NCI-H2171 (cell line): Measurements from ENCODE around the gene ZDHHC3.

Experiments used
- DNase-seq: peaks from one replicate; lab custom pipeline; 2025; lab: John Stamatoyannopoulos, UW

ZDHHC3 gene

DNA sequence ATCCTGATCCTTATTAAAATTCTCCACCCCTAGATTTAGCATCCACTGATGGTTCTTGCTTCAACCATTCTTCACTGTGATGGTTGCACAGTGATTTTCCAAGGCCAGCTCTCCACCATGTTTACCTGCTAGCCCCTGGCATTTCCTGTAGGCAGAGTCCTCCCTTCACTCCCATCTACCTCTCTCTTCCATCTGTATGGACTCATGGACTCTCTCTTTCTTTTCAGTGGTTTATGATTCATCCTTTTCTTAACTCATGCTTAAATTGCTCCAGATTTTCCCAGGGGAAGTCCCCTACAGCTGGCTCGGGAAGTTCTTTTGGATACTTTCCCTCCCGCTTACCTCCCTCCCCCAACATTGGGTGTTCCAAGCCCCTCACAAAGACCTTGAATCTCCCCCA is 82.9 kb downstream of the ZDHHC3 start:
- no peak for DNase-seq

DNA sequence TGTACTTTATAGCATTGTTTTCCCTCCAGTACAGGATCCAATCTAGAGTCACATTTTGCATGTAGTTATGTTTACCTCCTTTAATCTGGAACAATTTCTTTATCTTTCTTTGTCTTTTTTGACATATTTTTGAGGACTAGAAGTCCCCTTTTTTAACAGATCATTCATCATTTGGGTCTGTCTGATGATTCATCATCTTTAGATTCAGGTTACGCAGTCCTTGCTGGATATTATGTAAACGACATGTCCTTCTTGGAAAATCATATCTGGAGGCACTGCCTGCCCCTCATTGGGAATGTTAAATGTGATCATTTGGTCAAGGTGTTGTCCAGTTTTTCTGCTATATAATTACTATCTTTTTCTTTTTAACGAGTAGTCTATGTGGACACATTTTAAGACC is 83.3 kb downstream of the ZDHHC3 start:
- DNase-seq, result no peak

DNA sequence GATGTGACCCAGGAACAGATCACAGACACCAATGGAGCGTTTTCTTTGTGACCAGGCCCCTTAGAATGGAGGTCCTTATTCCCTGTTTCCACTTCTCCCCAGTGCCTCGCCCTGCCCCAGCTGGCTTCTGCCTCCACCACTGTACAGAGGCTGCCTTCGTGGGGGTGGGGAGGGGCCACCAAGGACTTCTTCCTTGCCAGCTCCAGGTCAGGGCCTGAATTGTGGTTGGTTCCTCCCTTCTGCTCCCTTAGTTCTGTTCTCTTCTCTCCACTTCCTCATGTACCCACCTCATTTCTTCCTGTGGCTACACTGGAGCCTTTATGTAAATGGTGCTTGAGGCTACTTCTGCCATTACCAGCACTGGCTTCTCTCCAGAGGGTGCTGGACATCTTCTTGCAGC is 85.1 kb downstream of the ZDHHC3 start:
- no peak for DNase-seq

DNA sequence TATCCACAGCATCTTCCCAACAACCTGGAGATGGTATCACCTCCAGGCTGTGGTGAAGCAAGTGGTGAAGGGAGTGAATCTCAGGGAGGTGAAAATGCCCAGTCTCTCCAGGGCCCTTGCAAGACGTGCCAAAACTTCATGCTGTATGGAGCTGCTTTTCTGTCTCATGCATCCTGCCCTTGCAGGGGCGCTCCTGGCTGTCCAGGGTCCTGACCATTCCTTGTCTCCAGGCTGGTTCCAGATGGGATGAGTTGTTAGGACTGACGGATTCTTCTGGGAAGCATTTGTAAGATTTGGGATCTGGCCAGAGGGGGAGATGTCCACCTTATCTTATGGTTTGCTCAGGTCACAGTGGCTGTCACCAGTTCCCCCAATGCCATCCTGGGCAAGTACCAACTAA is 85.7 kb downstream of the ZDHHC3 start:
- no peak for DNase-seq

DNA sequence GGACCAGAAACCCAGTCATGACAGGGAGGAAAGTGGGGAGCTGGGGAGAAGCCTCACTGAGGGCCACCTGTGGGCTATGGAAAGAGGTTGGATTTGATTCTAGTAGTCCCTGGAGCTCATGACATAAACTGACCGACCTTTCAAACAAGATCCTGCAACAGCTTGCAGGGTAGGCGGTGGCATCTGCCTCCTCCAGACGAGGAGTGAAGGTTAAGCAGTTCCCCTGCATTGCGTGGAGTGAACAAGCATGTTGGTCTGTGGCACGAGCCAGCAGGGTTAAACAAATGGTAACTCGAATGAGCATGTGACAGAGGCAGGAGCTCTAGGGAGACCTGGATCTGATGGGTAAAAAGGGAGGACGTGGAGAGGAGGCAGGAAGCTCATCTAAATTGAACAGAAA is 88.9 kb downstream of the ZDHHC3 start:
- DNase-seq, result no peak

DNA sequence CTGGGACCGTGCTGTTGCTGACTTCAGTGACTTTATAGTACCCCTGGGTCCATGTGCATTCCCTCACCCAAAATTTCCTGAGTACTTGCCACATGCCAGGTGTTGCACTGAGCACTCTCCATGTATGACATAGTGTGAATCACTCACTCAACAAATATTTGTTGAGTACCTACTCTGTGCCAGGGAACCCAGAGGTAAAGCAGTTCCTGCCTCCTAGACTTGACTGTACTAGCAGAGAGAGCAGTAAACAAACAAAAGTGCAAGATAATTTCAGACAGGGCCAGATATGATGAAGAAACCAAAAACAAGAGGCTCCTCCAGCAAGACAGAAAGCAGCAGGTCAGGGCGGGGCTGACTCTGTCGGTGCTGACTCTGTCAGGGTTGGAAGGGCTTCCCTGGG is 89.4 kb downstream of the ZDHHC3 start:
- no peak for DNase-seq

DNA sequence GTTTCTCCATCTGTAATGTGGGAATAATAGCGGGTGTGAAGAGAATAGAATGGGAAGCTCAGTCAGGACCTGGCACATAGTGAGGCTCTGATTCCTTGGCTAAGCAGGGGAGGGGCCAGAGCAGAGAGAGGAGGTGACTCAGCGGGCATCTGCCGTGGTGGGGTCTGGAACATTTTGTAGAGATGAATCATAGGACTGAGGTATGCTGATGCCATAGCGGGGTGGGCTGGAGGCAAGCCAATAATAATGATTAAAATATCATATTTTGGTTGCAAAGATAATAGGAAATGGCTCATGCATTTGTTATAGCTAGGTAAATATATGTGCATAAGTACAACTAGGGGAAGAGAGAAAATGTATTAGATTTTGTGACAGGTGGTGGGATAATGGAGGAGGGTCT is 90.4 kb downstream of the ZDHHC3 start:
- no peak for DNase-seq

DNA sequence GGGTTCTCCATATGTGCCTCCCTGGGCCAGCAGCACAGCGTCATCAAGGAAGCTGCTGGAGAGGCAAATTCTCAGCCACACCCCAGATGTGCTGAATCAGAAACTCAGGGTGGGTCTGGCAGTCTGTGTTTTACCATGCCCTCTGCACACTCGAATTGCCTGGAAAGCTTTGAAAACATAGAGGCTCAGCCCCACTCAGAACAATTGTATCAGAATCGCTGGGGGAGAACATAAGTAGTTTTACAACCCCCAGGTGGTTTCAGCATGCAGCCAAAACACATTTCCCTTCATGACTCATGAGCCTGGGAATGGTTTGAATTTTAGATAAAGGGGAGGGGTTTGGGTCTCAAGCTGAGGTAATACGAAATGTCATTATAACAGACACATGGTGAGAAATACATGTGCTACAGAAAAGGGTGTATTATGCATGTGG is 92.0 kb downstream of the ZDHHC3 start:
- DNase-seq, result no peak

DNA sequence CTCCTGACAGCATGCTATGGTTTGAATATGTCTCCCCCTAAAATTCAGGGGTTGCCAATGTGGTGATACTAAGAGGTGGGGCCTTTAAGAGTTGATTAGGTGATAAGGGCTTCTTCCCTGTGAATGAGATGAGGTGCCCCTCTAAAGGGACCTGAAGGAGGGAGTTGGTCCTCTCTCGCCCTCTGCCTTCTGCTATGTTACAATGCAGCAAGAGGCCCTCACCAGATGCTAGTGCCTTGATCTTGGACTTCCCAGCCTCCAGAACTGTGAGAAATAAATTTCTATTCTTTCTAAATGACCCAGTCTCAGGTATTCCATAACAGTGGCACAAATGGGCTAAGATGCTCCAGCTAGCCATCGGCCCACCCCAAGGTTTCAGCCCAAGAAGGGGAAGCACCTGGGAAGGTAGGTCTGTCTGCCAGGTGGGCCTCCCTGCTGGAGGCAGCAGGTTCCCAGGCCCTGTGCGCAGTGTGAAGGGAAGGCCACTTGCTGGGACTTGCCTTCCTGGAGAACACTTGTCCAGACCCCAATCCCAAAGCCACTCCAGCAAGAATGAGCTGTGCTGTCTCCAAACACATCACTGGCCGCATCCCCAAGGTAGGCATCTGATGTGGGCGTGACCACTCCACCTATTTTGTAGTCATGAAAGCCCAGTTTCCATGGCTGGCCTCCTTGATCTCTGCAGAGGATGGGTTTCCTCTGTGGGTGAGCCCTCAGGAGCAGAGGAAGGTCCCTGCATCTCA is 92.6 kb downstream of the ZDHHC3 start:
- DNase-seq, result no peak

DNA sequence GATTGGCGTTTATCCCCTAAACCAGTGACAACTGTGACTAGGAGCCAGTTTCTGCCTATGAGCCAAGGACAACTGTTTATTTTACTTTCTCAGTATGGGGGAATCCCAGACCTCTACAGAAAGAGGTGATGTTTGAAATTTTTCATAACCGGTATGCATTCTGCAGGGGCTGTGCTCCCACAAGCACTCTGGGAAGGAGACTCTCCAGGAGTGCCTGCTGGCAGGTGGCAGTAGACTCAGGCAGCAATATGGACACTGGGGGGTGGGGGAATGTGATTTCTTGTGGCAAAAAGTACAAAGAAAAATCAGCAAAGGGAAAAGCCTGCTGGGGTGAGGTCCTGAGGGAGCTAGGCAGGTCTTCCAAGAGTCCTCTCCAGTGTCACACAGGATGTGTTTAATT is 95.7 kb downstream of the ZDHHC3 start:
- no peak for DNase-seq

DNA sequence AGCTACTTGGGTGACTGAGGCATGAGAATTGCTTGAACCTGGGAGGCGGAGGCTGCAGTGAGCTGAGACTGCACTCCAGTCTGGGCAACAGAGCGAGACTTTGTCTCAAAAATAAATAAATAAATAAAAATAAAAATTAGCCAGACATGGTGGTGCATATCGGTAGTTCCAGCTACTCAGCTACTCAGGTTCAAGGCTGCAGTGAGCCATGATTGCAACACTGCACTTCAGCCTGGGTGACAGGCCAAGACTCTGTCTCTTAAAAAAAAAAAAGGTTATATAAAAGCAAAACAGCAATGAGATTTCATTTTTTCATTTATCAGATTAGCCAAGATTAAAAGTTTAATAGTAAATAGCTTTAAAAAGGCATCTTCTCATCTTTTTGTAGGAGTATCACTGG is 98.6 kb downstream of the ZDHHC3 start:
- no peak for DNase-seq

DNA sequence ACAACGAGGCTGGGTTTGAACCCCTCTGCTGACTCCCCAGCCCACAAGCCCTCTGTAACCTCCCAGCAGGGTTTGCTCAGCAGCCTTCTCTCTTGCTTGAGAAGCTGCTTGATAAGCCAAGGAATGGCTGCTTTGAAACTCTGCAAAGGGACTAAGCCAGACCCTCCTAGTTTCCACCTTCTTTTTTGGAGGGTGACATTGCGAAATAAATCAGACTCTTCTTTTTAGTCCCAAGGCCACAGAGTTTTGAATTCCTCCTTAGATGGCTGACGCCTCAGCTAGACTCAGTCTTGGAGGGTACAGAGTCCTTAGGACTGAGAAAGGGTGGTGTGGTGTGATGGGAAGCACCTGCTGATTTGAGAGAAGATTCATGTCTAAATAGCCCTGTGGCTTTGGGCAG is 100.4 kb downstream of the ZDHHC3 start:
- DNase-seq, result no peak
